Kidney (tissue), 14 donors: ENCODE data around the gene RAD51. TPM values are rescaled to one million over a fixed set of nuclear protein-coding genes. Genes with fewer than 3 reads are reported as not detected.

Source experiments
- DNase-seq, 5 donors: peaks; one replicate each; pipeline ENCODE4 v3.0.0-alpha.2; 2013 to 2020
- FAIRE-seq: peaks from 2 replicates; lab custom pipeline; 2012; peaks lifted over from hg19 to GRCh38; lab: Jason Lieb, UNC
- H3K27ac ChIP-seq, 2 donors: one replicate each; pipeline ENCODE4 v1.7.0; 2013; ENCODE audit warnings: low read depth in 2 of 2, low read length in 2 of 2, inconsistent platforms in 1 of 2
- H3K27me3 ChIP-seq: one replicate; pipeline ENCODE4 v1.7.1; 2013; ENCODE audit warnings: low read length, inconsistent platforms; ENCODE audit not compliant: control insufficient read depth, insufficient read depth
- H3K36me3 ChIP-seq, 3 donors: one replicate each; pipeline versions ENCODE4 v1.7.0 to v1.7.1; 2013; ENCODE audit warnings: low read length in 3 of 3, control low read depth in 1 of 3, inconsistent platforms in 1 of 3; ENCODE audit not compliant: insufficient read depth in 3 of 3, control insufficient read depth in 2 of 3
- H3K4me1 ChIP-seq, 3 donors: one replicate each; pipeline versions ENCODE4 v1.7.0 to v1.7.1; 2013; ENCODE audit warnings: low read length in 3 of 3, inconsistent platforms in 1 of 3, low read depth in 1 of 3; ENCODE audit not compliant: control insufficient read depth in 2 of 3, insufficient read depth in 2 of 3
- H3K4me3 ChIP-seq, 3 donors: one replicate each; pipeline versions ENCODE4 v1.7.0 to v1.8.1; 2013; ENCODE audit warnings: low read length in 3 of 3, control low read depth in 1 of 3, inconsistent platforms in 1 of 3
- H3K9ac ChIP-seq, 3 donors: one replicate each; pipeline versions ENCODE4 v1.7.0 to v1.7.1; 2013; ENCODE audit warnings: low read length in 3 of 3, control low read depth in 1 of 3, inconsistent platforms in 1 of 3
- H3K9me3 ChIP-seq, 3 donors: one replicate each; pipeline versions ENCODE4 v1.7.0 to v1.7.1; 2013; ENCODE audit warnings: low read length in 3 of 3, control low read depth in 1 of 3, inconsistent platforms in 1 of 3; ENCODE audit not compliant: control insufficient read depth in 2 of 3, insufficient read depth in 1 of 3
- CTCF ChIP-seq: IDR thresholded peaks from 3 replicates; pipeline ENCODE4 v1.5.1; 2012; ENCODE audit warnings: mild to moderate bottlenecking, moderate library complexity, borderline replicate concordance; ENCODE audit not compliant: insufficient read depth; ENCODE audit errors: extremely low read depth
- intact Hi-C: fragments of 100-400 bp; cut with DNase I; formaldehyde crosslinking; loops from one replicate; pipeline ENCODE4 v1.11.1; 2022
- polyA plus RNA-seq: library from polyadenylated mRNA; stranded (reverse); fragments of 350-450 nt; fragmentation: Illumina TruSeq; extraction: RNeasy Lipid Tissue Mini Kit (QIAGEN cat#74804); gene quantifications from one replicate; pipeline ENCODE4 v1.2.3, GENCODE V29; 2014; ENCODE audit warnings: low read depth, low replicate concordance; ENCODE audit not compliant: insufficient read depth
- total RNA-seq: library from RNA; stranded (reverse); fragmentation: NEBNext Ultra II Directional; extraction: Animal tissue kit (Norgen Biotek cat#: 25700); gene quantifications from one replicate; pipeline ENCODE4 v1.2.1, GENCODE V29; 2021
- donor health status: control.
- donor health status: control.
- donor health status: control.
- donor health status: control.
- donor health status: control.
- donor health status: DM: yes; HTN: yes; CAD: no.
- donor health status: Normal renal cell carcinoma (clear cell type).

RAD51 gene
- total and polyA plus RNA-seq, 2 donors from 2014 or later: 1.1 TPM; not detected in 1

- intact Hi-C loops: no loop called here
- Histone ChIP-seq H3K27ac (no peak overlapping the region), H3K9ac (no peak overlapping the region), H3K27me3 (no peaks in the 10 kb centered on the region), H3K4me3 (no peak overlapping the region), H3K9me3 (no peaks in the 10 kb centered on the region), H3K4me1 (peaks cover 0 to 4% (median 4%) of the 10 kb centered on the region in 3 donors), H3K36me3 (peaks cover 0 to 47% (median 21%) of the 10 kb centered on the region in 3 donors)
- DNase-seq (no peak), FAIRE-seq (no peak)
- no peak for TF ChIP-seq CTCF
These were observed 78.5 kb downstream of the RAD51 start for GRCh38 chr15:40773496-40773895.

- no peaks in the 10 kb centered on the region for H3K9me3 ChIP-seq
- peaks cover 0 to 4% (median 2%) of the 10 kb centered on the region in 3 donors for H3K4me1 ChIP-seq
- FAIRE-seq (no peak), DNase-seq (no peak)
- H3K36me3 ChIP-seq: peaks cover 0 to 52% (median 21%) of the 10 kb centered on the region in 3 donors
- no peak for TF ChIP-seq CTCF
- no peak overlapping the region for H3K27ac ChIP-seq
- intact Hi-C loops: no loop called here
- H3K9ac ChIP-seq: no peak overlapping the region
- no peak overlapping the region for H3K4me3 ChIP-seq
- no peaks in the 10 kb centered on the region for H3K27me3 ChIP-seq
These were observed 78.9 kb downstream of the RAD51 start for GRCh38 chr15:40773902-40774301.

DNA sequence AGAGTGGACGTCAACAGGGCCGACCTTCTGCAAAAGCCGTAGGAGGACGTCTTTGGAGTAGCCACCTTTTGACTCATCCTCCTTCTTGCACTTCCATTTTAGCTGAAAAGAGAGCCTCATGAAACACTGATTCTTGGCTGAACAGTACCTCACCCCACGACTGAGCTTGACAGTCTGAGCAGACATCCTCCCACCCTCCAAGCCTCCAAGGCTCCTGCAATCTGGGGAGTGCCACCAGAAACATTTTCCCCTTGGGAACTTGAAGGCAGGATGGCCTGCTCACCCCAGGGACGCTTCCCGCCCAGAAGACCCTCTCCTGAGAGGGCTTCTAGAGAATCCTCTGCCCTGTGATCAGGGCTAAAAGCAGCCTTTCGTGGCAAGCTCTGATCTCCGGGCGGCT lies 80.0 kb downstream of the RAD51 start:
- intact Hi-C loops: no loop called here
- TF ChIP-seq CTCF: no peak
- no peak overlapping the region for H3K4me3 ChIP-seq
- H3K36me3 ChIP-seq: peaks cover 0 to 60% (median 30%) of the 10 kb centered on the region in 3 donors
- FAIRE-seq: no peak
- H3K9ac ChIP-seq: no peak overlapping the region
- no peaks in the 10 kb centered on the region for H3K9me3 ChIP-seq
- H3K4me1 ChIP-seq: peaks cover 0 to under 1% (median 0%) of the 10 kb centered on the region in 3 donors
- no peaks in the 10 kb centered on the region for H3K27me3 ChIP-seq
- no peak overlapping the region for H3K27ac ChIP-seq
- no peak for DNase-seq
